ENCODE results near the gene RNF121.

RNF121 gene

DNA sequence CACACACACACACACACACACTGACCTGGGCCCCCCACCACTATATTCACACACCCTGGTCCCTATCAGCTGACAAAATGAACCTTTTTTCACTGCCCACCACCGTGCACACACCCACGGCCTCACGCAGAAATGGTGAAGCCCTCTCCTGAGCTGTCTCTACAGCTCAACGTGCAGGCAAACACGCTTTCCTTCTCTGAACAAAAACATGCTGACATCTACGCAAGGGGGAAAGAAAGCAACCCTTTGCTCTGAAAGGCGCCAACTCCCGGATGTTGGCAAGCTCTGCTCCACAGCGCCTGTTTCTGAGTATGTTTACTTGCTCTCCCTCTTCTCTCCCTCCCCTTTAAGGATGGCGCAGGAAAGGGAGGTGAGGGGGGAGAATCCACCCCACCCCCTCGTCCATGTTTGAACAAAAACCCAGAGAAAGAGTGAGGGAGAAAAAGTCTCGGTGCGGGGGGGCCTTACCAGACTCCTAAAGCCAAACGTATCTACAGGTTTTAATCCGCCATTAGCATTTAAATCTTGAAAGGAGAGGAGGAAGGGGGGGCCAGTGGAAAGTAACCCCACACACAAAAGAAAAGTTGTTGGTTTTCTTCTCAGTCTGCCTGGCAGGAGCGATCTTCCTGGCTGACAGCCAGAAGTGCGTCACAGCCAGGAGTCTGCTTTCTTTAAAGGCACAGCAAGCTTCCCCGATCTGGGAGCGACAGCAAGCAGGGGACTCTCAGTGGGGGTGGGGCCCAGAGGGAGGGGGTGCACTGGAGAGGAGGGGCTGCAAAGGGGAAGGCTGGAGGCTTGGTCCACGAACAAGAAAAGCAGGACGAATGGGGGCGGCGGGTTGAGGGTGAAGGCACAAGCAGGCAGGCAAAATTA lies 111.9 kb downstream of the RNF121 start:
- DNase-seq: peak; percentile 80 to 81

DNA sequence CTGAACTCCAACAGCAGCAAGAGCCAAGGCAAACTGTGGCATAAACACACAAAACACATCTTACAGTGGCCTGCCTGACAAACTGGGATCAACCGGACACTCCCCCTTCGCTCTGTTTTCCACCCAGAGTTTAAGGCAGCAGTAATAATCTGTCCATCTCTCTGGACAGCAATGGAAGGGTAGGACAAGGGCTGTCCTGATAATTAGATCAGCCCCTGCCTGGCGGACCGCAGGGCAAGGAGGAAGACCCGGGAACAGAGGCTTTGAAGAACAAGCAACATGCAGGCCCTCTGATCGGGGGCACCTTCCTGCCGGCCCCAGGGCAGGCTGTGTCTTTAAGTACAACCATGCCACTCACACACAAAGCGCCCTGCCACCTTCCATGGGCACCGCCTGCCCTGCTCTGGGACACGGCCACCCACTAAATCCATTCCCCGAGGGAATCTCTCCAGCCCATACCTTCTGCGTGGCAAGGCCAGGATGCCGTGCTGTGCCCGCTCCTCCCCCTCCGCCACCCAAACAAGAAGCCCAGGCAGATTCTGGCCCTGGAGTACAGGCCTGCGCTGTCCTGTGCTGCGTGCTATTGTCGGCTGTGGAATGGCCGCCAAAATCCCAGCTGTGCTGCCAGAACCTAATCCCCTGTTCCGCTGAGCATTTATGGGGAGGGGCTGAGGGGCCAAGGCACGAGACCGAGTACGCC lies 112.7 kb downstream of the RNF121 start:
- DNase-seq: peak; percentile 41 to 52

DNA sequence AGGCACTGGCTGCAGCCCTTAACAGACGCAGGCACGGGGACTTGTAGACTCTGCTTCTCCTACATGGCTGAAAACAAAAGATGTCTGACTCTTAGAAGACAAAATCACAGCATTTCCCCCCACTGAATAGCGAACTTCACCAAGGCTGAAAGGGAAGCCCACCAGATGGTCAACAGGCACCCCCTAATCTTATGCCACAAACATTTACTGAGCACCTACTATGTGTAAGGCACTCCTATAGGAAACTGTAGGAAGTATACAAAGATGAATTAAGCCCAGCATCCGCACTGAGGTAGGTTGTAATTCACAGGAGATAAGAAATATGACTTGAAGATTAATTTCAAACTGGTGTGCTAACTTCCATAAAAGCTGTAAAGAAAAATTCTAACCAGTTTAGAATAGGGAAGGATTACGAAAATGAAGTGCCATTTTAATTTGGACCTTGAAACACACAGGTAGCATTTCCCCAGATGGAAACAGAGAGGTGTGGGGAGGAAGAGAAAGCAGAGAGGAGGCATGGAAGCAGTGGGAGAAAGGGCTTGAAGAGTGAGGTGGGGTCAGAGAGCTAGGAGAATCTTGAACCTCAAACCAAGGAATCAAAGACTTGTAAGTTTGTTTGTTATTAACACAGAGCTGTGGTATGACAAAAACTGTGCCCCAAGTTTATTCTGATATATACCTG lies 113.4 kb downstream of the RNF121 start:
- no peak for DNase-seq

DNA sequence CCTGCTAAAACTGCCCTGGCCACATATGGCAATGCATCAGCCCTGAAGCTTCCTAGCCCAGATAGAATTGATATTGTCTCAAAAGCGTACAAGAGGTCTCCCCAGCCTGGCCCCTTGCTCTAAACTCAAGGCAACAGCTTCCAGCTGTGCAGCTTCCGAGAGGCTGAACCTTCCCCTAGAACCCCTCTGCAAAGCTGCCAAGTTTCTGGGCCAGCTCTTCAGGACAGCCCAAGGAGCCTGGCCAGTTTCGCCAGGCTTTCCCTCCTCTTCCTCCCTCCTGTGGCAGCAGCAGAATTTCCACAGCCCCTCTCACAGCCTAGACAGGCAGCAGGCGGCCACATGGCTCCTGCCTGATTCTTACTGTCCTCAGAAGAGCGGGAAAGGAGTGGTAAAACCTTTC lies 117.0 kb downstream of the RNF121 start:
- DNase-seq: no peak
